SK-N-SH treated with all-trans-retinoic acid at 6 μM for 48 hours (cell line): Measurements from ENCODE around the gene EPB41.

ENCODE experiments used
- ATAC-seq: fragments of 200-7000 bp; cut with Tn5 transposase; 3 replicates; pipeline ENCODE4 v1.9.1; 2020; ENCODE audit warnings: mild to moderate bottlenecking, moderate library complexity
- ARNTL ChIP-seq: fragments of 450-650 bp; formaldehyde crosslinking; IDR thresholded peaks from 2 replicates; pipeline ENCODE4 v1.5.0; 2020; ENCODE audit warnings: low read depth, mild to moderate bottlenecking, moderate library complexity, borderline replicate concordance
- BACH2 ChIP-seq: fragments of 250-450 bp; sonication (Bioruptor Pico); IDR thresholded peaks from 2 replicates; pipeline ENCODE4 v1.9.0; 2021; ENCODE audit warnings: mild to moderate bottlenecking, borderline replicate concordance
- CREB5 ChIP-seq: fragments of 250-450 bp; sonication (Bioruptor Pico); IDR thresholded peaks from 2 replicates; pipeline ENCODE4 v1.5.1; 2020; ENCODE audit warnings: low read depth, mild to moderate bottlenecking, moderate library complexity
- CSDC2 ChIP-seq: fragments of 250-450 bp; sonication (Bioruptor Pico); IDR thresholded peaks from 2 replicates; pipeline ENCODE4 v1.5.0; 2020; ENCODE audit warnings: mild to moderate bottlenecking, moderate library complexity
- CSRNP3 ChIP-seq: fragments of 250-450 bp; sonication (Bioruptor Pico); IDR thresholded peaks from 2 replicates; pipeline ENCODE4 v1.5.1; 2021; ENCODE audit warnings: mild to moderate bottlenecking, moderate library complexity
- ESRRG ChIP-seq: fragments of 250-450 bp; sonication (Bioruptor Pico); IDR thresholded peaks from 2 replicates; pipeline ENCODE4 v1.6.1; 2021; ENCODE audit warnings: mild to moderate bottlenecking
- GLIS3 ChIP-seq: fragments of 250-450 bp; sonication (Bioruptor Pico); IDR thresholded peaks from 2 replicates; pipeline ENCODE4 v1.5.0; 2020; ENCODE audit warnings: mild to moderate bottlenecking, moderate library complexity
- ISL1 ChIP-seq: fragments of 250-450 bp; sonication (Bioruptor Pico); IDR thresholded peaks from 2 replicates; pipeline ENCODE4 v2.1.2; 2022; ENCODE audit warnings: mild to moderate bottlenecking, moderate library complexity
- OSR1 ChIP-seq: fragments of 250-450 bp; sonication (Bioruptor Pico); IDR thresholded peaks from 2 replicates; pipeline ENCODE4 v1.8.0; 2022; ENCODE audit warnings: moderate library complexity, mild to moderate bottlenecking, inconsistent platforms
- PATZ1 ChIP-seq: fragments of 250-450 bp; sonication (Bioruptor Pico); IDR thresholded peaks from 2 replicates; pipeline ENCODE4 v1.8.0; 2020; ENCODE audit warnings: mild to moderate bottlenecking, moderate library complexity, borderline replicate concordance
- POU6F1 ChIP-seq: fragments of 250-450 bp; sonication (Bioruptor Pico); IDR thresholded peaks from 2 replicates; pipeline ENCODE4 v1.8.0; 2021; ENCODE audit warnings: low read depth, mild to moderate bottlenecking, moderate library complexity, borderline replicate concordance
- PPARA ChIP-seq: fragments of 250-450 bp; sonication (Bioruptor Pico); IDR thresholded peaks from 2 replicates; pipeline ENCODE4 v1.5.0; 2020; ENCODE audit warnings: mild to moderate bottlenecking, borderline replicate concordance
- RARB ChIP-seq: fragments of 250-450 bp; sonication (Bioruptor Pico); IDR thresholded peaks from 2 replicates; pipeline ENCODE4 v1.8.0; 2021; ENCODE audit warnings: mild to moderate bottlenecking, moderate library complexity
- SNAI2 ChIP-seq: fragments of 250-450 bp; sonication (Bioruptor Pico); IDR thresholded peaks from 2 replicates; pipeline ENCODE4 v1.5.0; 2020; ENCODE audit warnings: mild to moderate bottlenecking, moderate library complexity
- TOX ChIP-seq: fragments of 250-450 bp; sonication (Bioruptor Pico); IDR thresholded peaks from 2 replicates; pipeline ENCODE4 v1.8.0; 2021; ENCODE audit warnings: mild to moderate bottlenecking, moderate library complexity, borderline replicate concordance
- TSHZ2 ChIP-seq: fragments of 250-450 bp; sonication (Bioruptor Pico); IDR thresholded peaks from 2 replicates; pipeline ENCODE4 v1.5.0; 2020; ENCODE audit warnings: mild to moderate bottlenecking, moderate library complexity
- ZC3H10 ChIP-seq: fragments of 250-450 bp; sonication (Bioruptor Pico); IDR thresholded peaks from 2 replicates; pipeline ENCODE4 v1.5.1; 2021; ENCODE audit warnings: mild to moderate bottlenecking, moderate library complexity
- ZFP3 ChIP-seq: fragments of 250-450 bp; sonication (Bioruptor Pico); IDR thresholded peaks from 2 replicates; pipeline ENCODE4 v1.5.0; 2020; ENCODE audit warnings: mild to moderate bottlenecking, moderate library complexity
- ZFP30 ChIP-seq: fragments of 450-650 bp; formaldehyde crosslinking; IDR thresholded peaks from 2 replicates; pipeline ENCODE4 v1.5.0; 2022; ENCODE audit warnings: mild to moderate bottlenecking, moderate library complexity
- ZNF565 ChIP-seq: fragments of 450-650 bp; formaldehyde crosslinking; conservative IDR thresholded peaks from 2 replicates; pipeline ENCODE4 v1.5.0; 2020; ENCODE audit warnings: low read depth, mild to moderate bottlenecking, moderate library complexity
- ZNF70 ChIP-seq: fragments of 450-650 bp; formaldehyde crosslinking; IDR thresholded peaks from 2 replicates; pipeline ENCODE4 v1.5.0; 2020; ENCODE audit warnings: mild to moderate bottlenecking, moderate library complexity
- ZNF8 ChIP-seq: fragments of 450-650 bp; formaldehyde crosslinking; IDR thresholded peaks from 2 replicates; pipeline ENCODE4 v1.5.0; 2020; ENCODE audit warnings: mild to moderate bottlenecking, moderate library complexity

EPB41 gene

GRCh38 chr1:29056256-29056655, 141.9 kb downstream of the EPB41 start (continued):
- TF ChIP-seq BACH2 (CRISPR knock-in tag): no peak
- TF ChIP-seq ZFP30 (CRISPR knock-in tag): no peak

GRCh38 chr1:29057700-29058099, 143.3 kb downstream of the EPB41 start:
- TF ChIP-seq ZC3H10 (CRISPR knock-in tag): no peak
- TF ChIP-seq TSHZ2 (CRISPR knock-in tag): no peak
- no peak for TF ChIP-seq SNAI2 (CRISPR knock-in tag)
- TF ChIP-seq ESRRG: no peak
- TF ChIP-seq ZFP30 (CRISPR knock-in tag): no peak
- no peak for TF ChIP-seq RARB (CRISPR knock-in tag)
- no peak for TF ChIP-seq CSRNP3 (CRISPR knock-in tag)
- no peak for TF ChIP-seq ZFP3 (CRISPR knock-in tag)
- no peak for TF ChIP-seq ARNTL (CRISPR knock-in tag)
- TF ChIP-seq ZNF565 (CRISPR knock-in tag): no peak
- no peak for TF ChIP-seq CSDC2 (CRISPR knock-in tag)
- no peak for TF ChIP-seq ISL1
- TF ChIP-seq PATZ1 (CRISPR knock-in tag): no peak
- no peak for TF ChIP-seq CREB5
- no peak for TF ChIP-seq BACH2 (CRISPR knock-in tag)
- TF ChIP-seq TOX (CRISPR knock-in tag): no peak
- TF ChIP-seq OSR1 (CRISPR knock-in tag): no peak
- no peak for TF ChIP-seq POU6F1 (CRISPR knock-in tag)
- TF ChIP-seq PPARA (CRISPR knock-in tag): no peak
- no peak for TF ChIP-seq ZNF8 (CRISPR knock-in tag)
- no peak for ATAC-seq

- no peak for ATAC-seq
- TF ChIP-seq GLIS3 (CRISPR knock-in tag): no peak
- no peak for TF ChIP-seq ESRRG
- no peak for TF ChIP-seq ZNF70
- no peak for TF ChIP-seq CSRNP3 (CRISPR knock-in tag)
- TF ChIP-seq CREB5: no peak
- TF ChIP-seq CSDC2 (CRISPR knock-in tag): no peak
- no peak for TF ChIP-seq RARB (CRISPR knock-in tag)
- TF ChIP-seq ISL1: no peak
- TF ChIP-seq TSHZ2 (CRISPR knock-in tag): no peak
These were observed 148.0 kb downstream of the EPB41 start for GRCh38 chr1:29062157-29062942.
